Measurements from ENCODE around the gene AGER.

- TF ChIP-seq CTCF (IDR thresholded peaks at IDR 0.05), result no peak
- TF ChIP-seq EZH2 (IDR thresholded peaks at IDR 0.05; ENCODE audit: borderline replicate concordance, insufficient read depth, low read depth, low read length, poor library complexity, severe bottlenecking), result no peak
Observed at GRCh38 chr6:32153564-32154513, 30.2 kb downstream of the AGER start, which contains the start of gene PPT2.
